Right ventricle myocardium superior (tissue), 1 donor: ENCODE results near the gene EVPL. TPM values are rescaled to one million over a fixed set of nuclear protein-coding genes. Genes with fewer than 3 reads are reported as not detected.

Source experiments
- ATAC-seq: fragments of 200-7000 bp; cut with Tn5 transposase; one replicate; pipeline ENCODE4 v1.9.1; 2020; ENCODE audit warnings: mild to moderate bottlenecking; ENCODE audit not compliant: poor library complexity
- DNase-seq: peaks from one replicate; pipeline ENCODE4 v3.0.0-alpha.2; 2020
- intact Hi-C: fragments of 100-400 bp; cut with DNase I; formaldehyde crosslinking; loops from one replicate; pipeline ENCODE4 v1.11.2; 2022
- total RNA-seq: library from RNA; stranded (reverse); fragmentation: NEBNext Ultra II Directional; extraction: Animal tissue kit (Norgen Biotek cat#: 25700); gene quantifications from one replicate; pipeline ENCODE4 v1.2.1, GENCODE V29; 2021
- donor health status: DM: no; HTN: yes; CAD: no; lungs with severe emphysema.

EVPL gene
- total RNA-seq, 1 donor from 2014 or later = 0.08 TPM

DNA sequence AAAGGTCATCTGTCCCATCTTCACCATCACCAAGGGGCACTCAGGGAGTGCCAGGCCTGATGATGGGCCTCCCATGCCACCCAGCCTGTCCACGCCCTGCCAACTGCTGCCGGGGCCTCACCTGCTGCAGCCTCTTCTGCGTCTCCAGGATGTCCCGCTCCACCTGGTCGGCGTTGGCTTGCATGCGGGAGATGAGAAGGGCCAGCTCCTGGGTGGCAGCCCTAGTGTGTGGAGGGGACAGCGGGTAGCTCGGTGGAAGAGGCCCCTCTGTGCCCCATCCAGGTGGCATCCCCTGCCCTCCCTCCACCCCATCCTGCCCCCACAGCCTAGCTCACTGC, 3.2 kb downstream of the EVPL start:
- intact Hi-C loops = no loop called here
- DNase-seq = no peak
- ATAC-seq = no peak

GRCh38 chr17:76022973-76023899, 3.9 kb downstream of the EVPL start:
- no peak for ATAC-seq
- no peak for DNase-seq
- intact Hi-C loops = no loop called here

DNA sequence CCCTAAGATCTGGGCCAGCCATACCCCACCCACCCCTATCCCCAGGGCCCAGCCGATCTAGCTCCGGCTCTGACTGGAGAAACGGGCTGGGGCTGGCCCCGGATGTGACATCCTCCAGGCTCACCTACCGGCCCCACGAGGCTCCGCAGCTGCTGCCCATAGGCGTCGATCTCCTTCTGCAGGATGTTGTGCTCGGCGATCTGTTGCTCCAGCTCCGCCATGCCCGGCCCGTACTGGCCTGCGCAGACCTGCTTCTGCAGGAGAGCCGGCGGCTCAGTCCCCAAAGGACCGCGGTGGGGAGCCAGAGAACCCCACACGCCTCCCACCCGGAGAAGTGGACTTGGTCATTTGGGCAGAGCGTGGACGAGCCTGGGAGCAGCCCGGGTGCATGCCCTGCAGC, 4.8 kb downstream of the EVPL start:
- intact Hi-C loops = no loop called here
- ATAC-seq = no peak
- no peak for DNase-seq

DNA sequence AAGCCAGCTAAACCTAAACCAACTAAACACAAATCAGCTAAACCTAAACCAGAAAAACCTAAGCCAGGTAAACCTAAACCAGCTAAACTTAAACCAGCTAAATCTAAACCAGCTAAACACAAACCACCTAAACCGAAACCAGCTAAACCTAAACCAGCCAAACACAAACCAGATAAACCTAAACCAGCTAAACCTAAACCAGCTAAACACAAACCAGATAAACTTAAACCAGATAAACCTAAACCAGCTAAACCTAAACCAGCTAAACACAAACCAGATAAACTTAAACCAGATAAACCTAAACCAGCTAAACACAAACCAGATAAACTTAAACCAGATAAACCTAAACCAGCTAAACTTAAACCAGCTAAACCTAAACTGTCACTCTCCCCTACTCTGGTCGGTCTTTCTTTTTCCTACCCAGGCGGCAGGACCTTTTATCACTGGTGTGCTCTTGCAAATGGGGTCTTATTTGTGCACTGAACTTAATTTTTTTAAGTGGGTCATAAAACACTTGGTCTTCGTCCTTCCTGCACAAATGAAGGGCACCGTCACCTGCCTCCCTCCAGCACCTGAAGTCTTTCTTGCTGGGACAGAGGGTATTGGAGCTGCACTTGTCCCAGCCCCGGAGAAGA, 7.2 kb downstream of the EVPL start:
- DNase-seq (no peak), ATAC-seq (no peak)
- intact Hi-C loops = loop anchor here (10.0 kb wide), 1 partner anchor 275 kb away; no protein-coding TSS in a partner anchor

DNA sequence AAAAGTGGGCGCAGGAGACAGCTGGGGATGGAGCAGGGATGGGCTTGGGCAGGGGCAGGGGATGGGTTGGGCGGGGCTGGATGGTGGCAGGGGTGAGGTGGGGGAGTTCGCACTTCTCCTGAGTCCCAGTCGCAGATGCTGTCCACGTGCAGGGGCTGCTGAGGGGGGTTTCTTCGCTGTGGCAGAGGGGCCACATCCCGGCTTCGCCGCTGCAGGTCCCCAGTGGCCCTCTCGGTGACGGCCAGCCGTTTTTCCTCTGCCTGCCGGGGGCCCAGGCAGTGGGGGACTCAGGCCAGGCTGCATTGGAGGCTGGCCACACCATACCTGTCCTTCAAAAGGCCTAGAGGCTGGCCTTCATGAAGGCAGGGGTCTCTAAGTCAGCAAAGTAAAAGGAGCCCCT, 8.3 kb downstream of the EVPL start:
- intact Hi-C loops = loop anchor here (10.0 kb wide), 1 partner anchor 276 kb away; no protein-coding TSS in a partner anchor
- ATAC-seq (no peak), DNase-seq (no peak)

DNA sequence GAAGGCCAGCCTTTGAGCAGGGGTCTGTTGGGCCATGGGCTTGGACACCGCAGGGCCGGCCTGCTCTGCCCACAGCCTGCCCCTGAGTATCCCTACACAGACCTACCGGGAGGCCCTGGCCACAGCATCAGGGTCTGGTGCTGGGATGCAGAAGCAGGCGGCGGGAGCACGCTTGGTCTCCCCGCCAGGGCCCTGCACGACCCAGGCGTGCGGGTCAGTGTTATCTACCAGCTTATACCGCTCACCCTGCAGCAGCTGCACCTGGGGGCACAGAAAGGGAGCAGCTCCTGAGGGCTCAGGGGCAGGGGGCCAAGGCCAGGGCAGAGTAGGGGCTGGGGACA, 8.8 kb downstream of the EVPL start:
- no peak for DNase-seq
- intact Hi-C loops = loop anchor here (10.0 kb wide), 1 partner anchor 276 kb away; no protein-coding TSS in a partner anchor
- no peak for ATAC-seq

DNA sequence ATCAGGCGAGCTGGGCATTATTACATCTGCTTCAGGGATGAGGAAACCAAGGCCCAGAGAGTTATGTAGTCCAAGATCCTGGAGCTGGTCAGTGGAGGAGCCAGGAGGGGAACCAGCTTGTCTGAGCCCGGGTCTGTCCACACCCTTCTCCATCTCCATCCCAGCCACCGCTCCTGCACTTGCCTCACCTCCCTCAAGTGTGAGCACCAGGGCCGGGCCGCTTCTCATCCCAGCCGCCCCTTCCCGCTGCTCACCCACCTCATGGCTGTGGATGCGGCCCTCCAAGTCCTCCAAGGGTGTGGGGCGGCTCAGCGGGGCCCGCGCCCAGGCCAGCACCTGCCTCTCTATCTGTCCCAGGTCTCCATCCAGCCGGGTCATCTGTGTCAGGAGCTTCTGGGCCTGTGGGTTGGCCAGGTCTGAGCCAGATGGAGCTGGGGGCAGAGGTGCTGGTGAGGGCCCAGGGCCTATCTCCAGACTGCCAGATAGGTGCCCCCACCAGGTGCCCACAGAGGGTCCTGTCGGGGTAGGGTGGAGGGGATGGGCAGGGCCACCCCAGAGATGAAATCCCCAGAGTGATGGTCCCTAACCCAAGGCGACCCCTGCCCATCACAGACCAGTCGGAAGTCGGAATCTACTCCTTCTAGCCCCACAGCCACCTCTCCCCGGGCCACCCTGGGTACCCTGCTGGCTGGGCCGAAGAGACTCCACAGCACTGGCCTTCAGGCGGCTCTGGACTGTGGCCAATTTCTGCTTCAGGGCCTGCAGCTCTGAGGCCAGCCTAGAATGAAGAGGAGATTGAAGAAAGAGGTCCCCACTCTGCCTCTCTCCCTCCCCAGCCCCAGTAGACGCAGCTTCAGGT, 9.4 kb downstream of the EVPL start:
- intact Hi-C loops = loop anchor here (10.0 kb wide), 1 partner anchor 277 kb away; no protein-coding TSS in a partner anchor
- no peak for ATAC-seq
- DNase-seq = no peak

- no peak for ATAC-seq
- no peak for DNase-seq
- intact Hi-C loops = loop anchor here (10.0 kb wide), 1 partner anchor 280 kb away; no protein-coding TSS in a partner anchor
These were observed 12.2 kb downstream of the EVPL start for GRCh38 chr17:76014925-76015261.

GRCh38 chr17:76014100-76014924, 12.8 kb downstream of the EVPL start:
- ATAC-seq (peak; percentile 89), DNase-seq (peak; percentile 81)
- intact Hi-C loops = loop anchor here (10.0 kb wide), 1 partner anchor 280 kb away; no protein-coding TSS in a partner anchor

DNA sequence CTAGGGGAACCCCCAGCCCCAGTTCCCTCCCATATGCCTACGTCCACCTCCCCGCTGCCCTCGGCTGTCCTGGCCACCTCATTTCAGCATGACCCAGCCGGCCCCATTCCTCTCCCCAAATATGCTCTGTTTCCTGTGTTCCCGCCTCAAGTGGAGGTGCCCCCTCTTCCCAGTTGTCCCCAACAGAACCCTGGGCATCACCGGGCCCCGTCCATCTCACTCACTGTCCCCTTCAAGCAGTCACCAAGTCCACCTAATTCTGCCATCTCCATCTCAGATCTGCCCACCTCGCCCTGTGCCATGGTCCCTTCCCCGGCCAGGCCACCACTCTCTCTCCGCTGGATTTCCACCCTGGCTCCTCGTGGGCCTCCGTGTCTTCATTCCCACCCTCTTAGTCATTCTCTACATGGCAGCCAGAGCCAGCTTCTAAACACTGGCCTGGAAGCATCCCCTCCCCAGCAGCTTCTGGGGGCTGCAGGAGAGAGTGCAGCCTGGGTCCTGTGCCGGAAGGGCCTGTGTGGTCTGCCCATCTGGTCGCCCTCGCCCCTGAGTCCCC, 13.7 kb downstream of the EVPL start:
- no peak for DNase-seq
- intact Hi-C loops = loop anchor here (10.0 kb wide), 1 partner anchor 281 kb away; no protein-coding TSS in a partner anchor
- ATAC-seq = no peak

DNA sequence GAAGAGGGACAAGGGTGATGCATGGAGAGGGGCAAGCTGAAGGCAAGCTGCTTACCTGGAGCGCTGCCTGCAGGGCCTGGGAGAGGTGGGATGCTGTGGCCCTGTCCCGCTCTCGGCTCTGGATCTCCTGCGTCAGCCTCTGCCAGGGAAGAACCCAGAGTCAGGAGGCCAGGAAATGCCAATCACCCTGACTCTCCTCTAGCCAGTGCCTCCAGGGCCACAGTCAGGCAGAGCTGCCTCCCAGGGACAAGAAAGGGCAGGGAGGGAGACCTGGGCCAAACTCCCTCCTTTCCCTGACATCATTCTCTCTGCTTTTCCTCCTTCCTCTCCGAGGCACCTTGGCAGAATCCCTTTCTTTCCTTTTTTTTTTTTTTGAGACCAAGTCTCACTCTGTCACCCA, 15.2 kb downstream of the EVPL start:
- DNase-seq (no peak), ATAC-seq (no peak)
- intact Hi-C loops = loop anchor here (10.0 kb wide), 1 partner anchor 283 kb away; no protein-coding TSS in a partner anchor

DNA sequence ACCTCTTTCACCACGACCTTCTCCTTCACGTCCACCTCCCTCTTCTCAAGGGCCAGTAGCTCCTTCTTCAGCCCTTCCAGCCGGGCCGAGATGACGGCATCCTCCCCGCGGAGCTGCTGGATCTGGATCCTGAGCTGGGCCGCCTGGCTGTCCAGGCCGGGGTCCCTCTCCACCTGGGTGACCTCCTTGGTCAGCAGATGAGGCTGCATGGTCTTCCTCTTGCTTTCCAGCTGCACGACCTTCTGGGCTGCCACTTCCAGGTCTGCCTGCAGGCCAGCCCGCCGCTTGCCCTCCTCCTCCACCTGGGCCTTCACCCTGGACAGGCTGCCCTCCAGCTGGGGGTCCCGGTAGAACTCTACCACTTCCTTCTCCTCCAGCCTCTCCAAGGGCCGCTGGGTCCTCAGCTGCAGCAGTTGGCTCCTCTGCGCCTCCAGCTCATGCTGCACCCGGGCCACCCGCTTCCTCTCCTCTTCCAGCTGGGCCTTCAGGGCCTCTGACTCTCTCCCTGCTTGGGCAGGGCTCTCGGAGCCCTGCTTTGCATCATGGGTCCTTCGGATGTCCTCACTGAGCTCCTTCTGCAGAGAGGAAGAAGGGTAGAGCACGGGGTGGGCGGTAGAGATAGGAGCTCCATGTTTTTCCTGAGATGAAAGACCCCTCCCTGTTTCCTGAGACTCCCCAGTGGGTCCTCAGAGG, 17.0 kb downstream of the EVPL start:
- DNase-seq (peak; percentile 17), ATAC-seq (no peak)
- intact Hi-C loops = loop anchor here (10.0 kb wide), 1 partner anchor 285 kb away; no protein-coding TSS in a partner anchor

- ATAC-seq = no peak
- intact Hi-C loops = no loop called here
- DNase-seq = no peak
These were observed 17.7 kb downstream of the EVPL start for GRCh38 chr17:76009447-76009846.

DNA sequence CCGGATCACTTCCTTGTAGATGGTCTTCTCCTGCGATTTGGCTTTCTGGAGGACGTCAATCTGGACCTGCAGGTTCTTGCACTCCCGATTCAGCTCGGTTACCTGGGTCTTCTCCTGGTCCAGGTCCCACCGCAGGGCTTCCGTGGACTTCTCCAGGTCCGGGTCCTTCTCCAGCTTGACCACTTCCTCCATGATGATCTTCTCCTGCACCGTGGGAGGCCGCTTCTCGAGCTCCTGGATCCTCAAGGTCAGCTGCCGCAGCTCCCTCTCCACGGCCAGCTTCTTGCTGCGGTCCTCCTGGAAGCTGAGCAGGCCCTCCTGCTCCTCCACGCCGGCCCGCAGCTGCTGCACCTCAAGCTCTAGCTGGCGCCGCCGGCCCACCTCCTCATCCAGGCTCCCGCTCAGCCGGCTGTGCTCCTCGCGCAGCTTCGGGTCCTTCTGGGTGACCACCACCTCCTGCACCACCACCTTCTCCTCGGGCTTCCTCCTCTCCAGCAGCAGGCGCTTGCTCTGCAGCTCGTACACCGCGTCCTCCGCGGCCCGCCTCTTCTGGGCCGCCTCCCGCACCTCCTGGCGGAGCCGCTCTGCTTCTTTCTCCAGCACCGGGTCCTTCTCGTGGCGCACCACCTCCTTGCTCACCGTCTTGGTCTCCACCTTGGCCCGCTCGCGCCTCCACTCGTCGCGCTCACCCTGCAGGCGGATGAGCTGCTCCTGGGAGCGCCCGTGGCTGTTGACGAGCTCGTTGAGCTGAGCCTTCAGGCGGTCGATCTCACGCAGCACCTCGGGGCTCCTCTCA, 18.3 kb downstream of the EVPL start:
- DNase-seq = peak; percentile 20
- no peak for ATAC-seq
- intact Hi-C loops = no loop called here

- peak; percentile 22 for DNase-seq
- intact Hi-C loops = no loop called here
- no peak for ATAC-seq
These were observed 18.9 kb downstream of the EVPL start for GRCh38 chr17:76008208-76008607.

DNA sequence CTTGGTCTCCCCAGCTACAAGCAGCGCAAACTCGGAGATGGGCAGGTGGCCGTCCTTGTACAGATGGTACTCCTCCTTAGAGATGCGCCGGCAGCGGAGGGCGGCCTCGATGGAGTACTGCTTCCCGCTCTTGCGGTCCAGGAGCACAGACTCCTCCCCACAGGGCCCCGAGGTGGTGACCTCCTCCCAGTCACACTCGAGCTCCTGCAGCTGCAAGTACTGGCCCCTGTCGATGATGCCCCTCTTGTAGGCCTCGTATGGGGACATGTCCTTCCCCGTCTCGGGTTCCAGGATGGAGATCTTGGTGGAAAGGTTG, 19.3 kb downstream of the EVPL start:
- DNase-seq (no peak), ATAC-seq (no peak)
- intact Hi-C loops = no loop called here
